ENCODE results near the gene UBTD2. TPM values are rescaled to one million over a fixed set of nuclear protein-coding genes. Genes with fewer than 3 reads are reported as not detected.

UBTD2 gene
- total RNA-seq, 4 donors from 2014 or later: 6.1 to 108 (median 32.2) TPM

DNA sequence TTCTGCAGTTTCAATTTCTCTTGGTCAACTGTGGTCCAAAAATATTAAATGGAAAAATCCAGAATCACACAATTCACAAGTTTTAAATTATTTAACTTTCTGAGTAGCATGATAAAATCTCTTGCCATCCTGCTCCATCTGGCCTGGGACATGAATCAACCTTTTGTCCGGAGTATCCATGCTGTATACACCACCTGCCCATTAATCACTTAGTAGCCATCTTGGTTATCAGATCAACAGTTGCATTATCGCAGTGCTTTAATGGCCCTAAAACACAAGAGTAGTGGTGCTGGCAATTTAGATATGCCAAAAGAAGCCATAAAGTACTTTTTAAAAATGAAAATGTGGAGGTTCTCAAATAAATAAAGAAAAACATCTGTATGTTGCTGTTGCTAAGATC, 64.3 kb downstream of the UBTD2 start:
- Histone ChIP-seq H3K9me3 (no peaks in the 10 kb centered on the region), H3K36me3 (no peaks in the 10 kb centered on the region), H3K4me1 (no peaks in the 10 kb centered on the region), H3K27me3 (no peaks in the 10 kb centered on the region), H3K4me3 (no peak overlapping the region), H3K27ac (no peak overlapping the region)
- no peak for TF ChIP-seq POLR2A (IDR thresholded peaks at IDR 0.05)
- TF ChIP-seq, protein P1, sequence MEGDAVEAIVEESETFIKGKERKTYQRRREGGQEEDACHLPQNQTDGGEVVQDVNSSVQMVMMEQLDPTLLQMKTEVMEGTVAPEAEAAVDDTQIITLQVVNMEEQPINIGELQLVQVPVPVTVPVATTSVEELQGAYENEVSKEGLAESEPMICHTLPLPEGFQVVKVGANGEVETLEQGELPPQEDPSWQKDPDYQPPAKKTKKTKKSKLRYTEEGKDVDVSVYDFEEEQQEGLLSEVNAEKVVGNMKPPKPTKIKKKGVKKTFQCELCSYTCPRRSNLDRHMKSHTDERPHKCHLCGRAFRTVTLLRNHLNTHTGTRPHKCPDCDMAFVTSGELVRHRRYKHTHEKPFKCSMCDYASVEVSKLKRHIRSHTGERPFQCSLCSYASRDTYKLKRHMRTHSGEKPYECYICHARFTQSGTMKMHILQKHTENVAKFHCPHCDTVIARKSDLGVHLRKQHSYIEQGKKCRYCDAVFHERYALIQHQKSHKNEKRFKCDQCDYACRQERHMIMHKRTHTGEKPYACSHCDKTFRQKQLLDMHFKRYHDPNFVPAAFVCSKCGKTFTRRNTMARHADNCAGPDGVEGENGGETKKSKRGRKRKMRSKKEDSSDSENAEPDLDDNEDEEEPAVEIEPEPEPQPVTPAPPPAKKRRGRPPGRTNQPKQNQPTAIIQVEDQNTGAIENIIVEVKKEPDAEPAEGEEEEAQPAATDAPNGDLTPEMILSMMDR (IDR thresholded peaks at IDR 0.05): no peak
- intact Hi-C loops (cut with DNase I; ENCODE audit: low total_unique reads): no loop called here
- DNase-seq: no peak

DNA sequence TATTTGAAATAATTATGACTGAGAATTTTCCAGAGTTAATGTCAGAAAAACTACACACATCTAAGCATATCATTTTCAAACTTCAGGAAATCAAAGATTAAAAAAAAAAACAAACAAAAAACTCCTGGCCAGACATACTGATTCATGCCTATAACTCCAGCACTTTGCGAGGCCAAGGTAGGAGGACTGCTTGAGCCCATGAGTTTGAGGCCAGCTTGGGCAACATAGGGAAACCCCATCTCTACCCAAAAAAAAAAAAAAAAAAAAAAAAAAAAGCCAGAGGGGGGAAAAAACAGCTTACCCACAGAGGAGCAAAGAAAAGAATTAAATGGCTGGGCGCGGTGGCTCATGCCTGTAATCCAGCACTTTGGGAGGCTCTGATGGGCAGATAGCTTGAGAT, 67.2 kb downstream of the UBTD2 start:
- Histone ChIP-seq H3K4me3 (no peak overlapping the region), H3K27ac (no peak overlapping the region), H3K36me3 (no peaks in the 10 kb centered on the region), H3K27me3 (no peaks in the 10 kb centered on the region), H3K4me1 (no peaks in the 10 kb centered on the region), H3K9me3 (no peaks in the 10 kb centered on the region)
- DNase-seq: no peak
- intact Hi-C loops (cut with DNase I; ENCODE audit: low total_unique reads): no loop called here
- TF ChIP-seq POLR2A (IDR thresholded peaks at IDR 0.05): no peak
- TF ChIP-seq, protein P1 (IDR thresholded peaks at IDR 0.05): no peak

DNA sequence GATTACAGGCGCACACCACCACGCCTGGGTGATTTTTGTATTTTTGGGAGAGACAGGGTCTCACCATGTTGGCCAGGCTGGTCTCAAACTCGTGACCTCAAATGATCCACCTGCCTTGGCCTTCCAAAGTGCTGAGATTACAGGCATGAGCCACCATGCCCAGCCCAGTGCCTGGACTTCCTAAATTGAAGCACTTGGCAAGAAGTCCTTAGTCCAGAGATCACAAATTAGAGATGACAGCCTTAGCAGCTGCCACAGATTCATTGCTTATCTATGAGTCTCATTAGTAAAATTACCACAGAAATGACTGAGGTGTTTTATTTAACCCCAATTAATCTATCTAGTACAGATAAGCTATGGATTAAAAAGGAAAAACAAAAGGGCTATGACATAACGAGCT, 70.4 kb downstream of the UBTD2 start:
- no peak for DNase-seq
- H3K4me3 ChIP-seq: no peak overlapping the region
- no peaks in the 10 kb centered on the region for H3K27me3 ChIP-seq
- no peaks in the 10 kb centered on the region for H3K36me3 ChIP-seq
- intact Hi-C loops (cut with DNase I; ENCODE audit: low total_unique reads): loop anchor here (5.0 kb wide), 1 partner anchor 1969 kb away; no protein-coding TSS in a partner anchor
- no peaks in the 10 kb centered on the region for H3K9me3 ChIP-seq
- TF ChIP-seq, protein P1 (IDR thresholded peaks at IDR 0.05): no peak
- TF ChIP-seq POLR2A (IDR thresholded peaks at IDR 0.05): no peak
- no peak overlapping the region for H3K27ac ChIP-seq
- H3K4me1 ChIP-seq: no peaks in the 10 kb centered on the region

DNA sequence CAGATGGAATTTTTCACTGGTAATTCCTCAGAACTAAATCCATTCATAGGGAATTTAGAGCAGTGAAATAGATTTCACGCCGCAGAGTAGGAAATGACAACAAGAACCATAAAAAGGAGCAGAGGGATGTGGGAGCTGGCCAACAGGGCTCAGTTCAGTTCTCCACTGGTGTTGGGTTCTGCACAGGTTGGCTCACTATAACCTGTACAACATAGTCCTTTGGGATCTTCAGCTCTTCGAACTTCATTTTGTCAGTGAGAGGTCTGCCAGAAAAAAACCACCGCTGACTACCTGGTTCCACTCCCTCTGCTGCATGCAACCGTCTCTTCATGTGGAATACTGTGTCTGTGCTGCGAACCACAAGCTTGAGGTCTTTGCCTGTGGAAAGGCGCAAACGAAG, 71.9 kb downstream of the UBTD2 start:
- Histone ChIP-seq H3K9me3 (no peaks in the 10 kb centered on the region), H3K4me1 (no peaks in the 10 kb centered on the region), H3K27me3 (no peaks in the 10 kb centered on the region), H3K27ac (no peak overlapping the region), H3K36me3 (no peaks in the 10 kb centered on the region), H3K4me3 (no peak overlapping the region)
- intact Hi-C loops (cut with DNase I; ENCODE audit: low total_unique reads): loop anchor here (5.0 kb wide), 1 partner anchor 1971 kb away; no protein-coding TSS in a partner anchor
- no peak for TF ChIP-seq POLR2A (IDR thresholded peaks at IDR 0.05)
- TF ChIP-seq, protein P1 (IDR thresholded peaks at IDR 0.05): no peak
- DNase-seq: no peak

DNA sequence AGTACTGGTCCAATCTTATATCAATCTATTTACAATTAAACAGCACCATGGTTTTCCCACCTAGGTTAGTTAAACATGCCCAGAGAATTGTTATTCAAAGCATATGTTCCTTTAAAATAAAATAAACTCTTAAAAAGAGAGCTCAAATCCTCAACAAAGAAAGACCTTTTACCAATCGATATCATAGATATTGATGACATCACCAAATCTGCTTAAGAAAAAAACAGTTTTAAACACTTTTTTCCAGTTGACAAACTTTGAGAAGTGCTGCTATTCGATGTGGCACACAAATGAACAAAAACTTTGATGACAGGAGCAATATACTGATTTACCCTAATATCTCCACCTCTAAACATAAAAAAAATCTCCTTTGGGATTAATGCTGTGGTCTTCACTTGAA, 73.8 kb downstream of the UBTD2 start:
- Histone ChIP-seq H3K36me3 (no peaks in the 10 kb centered on the region), H3K4me1 (no peaks in the 10 kb centered on the region), H3K27ac (no peak overlapping the region), H3K4me3 (no peak overlapping the region), H3K9me3 (no peaks in the 10 kb centered on the region), H3K27me3 (no peaks in the 10 kb centered on the region)
- no peak for DNase-seq
- intact Hi-C loops (cut with DNase I; ENCODE audit: low total_unique reads): loop anchor here (5.0 kb wide), 1 partner anchor 1973 kb away; no protein-coding TSS in a partner anchor
- TF ChIP-seq POLR2A (IDR thresholded peaks at IDR 0.05): no peak
- TF ChIP-seq, protein P1 (IDR thresholded peaks at IDR 0.05): no peak
